ENCODE measurements around the gene SRSF11. TPM values are rescaled to one million over a fixed set of nuclear protein-coding genes. Genes with fewer than 3 reads are reported as not detected.

Gene SRSF11
- total RNA-seq, 1 donor, result 159 TPM

DNA sequence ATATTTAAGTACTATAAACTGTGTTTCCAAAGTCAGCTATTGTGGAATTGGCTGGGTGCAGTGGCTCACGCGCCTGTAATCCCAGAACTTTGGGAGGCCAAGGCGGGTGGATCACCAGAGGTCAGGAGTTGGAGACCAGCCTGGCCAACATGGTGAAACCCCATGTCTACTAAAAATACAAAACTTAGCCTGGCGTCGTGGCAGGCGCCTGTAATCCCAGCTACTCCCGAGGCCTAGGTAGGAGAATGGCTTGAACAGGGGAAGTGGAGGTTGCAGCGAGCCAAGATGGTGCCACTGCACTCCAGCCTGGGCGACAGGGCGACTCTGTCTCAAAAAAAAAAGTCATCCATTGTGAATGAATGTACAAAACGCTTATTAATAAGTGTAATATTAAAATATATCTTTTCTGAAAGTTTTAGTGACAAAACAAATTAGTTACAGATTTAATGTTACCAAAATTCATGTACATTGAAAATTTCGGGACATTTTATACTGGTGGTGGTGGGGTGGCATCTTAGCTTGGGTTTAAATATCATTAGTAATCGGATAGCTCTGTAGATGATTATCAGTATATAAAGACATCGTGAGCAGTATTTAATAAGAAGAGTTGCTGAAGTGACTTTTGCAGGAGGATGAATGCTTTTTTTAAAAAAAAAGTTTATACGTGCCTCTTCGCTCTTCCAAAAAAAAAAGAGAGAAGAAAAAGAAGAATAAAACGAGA is 503 bp upstream of the SRSF11 start:
- TF ChIP-seq, protein P1, sequence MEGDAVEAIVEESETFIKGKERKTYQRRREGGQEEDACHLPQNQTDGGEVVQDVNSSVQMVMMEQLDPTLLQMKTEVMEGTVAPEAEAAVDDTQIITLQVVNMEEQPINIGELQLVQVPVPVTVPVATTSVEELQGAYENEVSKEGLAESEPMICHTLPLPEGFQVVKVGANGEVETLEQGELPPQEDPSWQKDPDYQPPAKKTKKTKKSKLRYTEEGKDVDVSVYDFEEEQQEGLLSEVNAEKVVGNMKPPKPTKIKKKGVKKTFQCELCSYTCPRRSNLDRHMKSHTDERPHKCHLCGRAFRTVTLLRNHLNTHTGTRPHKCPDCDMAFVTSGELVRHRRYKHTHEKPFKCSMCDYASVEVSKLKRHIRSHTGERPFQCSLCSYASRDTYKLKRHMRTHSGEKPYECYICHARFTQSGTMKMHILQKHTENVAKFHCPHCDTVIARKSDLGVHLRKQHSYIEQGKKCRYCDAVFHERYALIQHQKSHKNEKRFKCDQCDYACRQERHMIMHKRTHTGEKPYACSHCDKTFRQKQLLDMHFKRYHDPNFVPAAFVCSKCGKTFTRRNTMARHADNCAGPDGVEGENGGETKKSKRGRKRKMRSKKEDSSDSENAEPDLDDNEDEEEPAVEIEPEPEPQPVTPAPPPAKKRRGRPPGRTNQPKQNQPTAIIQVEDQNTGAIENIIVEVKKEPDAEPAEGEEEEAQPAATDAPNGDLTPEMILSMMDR (IDR thresholded peaks at IDR 0.05; ENCODE audit: insufficient read depth, low read length), result no peak

DNA sequence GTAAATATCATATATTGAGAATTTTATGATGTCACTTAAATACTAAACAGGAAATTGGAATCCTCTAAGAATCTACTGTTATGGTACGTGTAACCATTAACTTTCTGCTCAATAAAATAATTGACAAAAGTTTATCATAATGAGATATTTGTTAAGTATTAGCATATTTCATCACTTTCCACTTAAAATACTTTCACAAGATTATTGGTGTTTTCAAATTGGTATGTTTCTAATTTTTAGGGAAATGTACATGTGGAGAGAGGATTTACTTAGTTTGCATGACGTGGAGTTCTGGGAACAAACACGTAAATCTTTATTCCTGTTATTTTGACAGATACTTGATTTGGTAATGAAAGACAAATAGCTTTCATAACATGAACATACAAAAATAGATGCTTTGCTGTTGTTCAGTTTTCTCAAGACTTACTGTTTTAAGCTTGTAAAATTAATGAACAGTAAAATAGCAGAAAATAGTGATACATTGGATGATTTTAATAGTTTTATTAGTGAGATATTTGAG is 1.6 kb downstream of the SRSF11 start:
- no peak for DNase-seq (ENCODE audit: low read depth)
- TF ChIP-seq, protein P1 (IDR thresholded peaks at IDR 0.05; ENCODE audit: insufficient read depth, low read length), result no peak
- peak overlapping the region; percentile 80 for H3K4me3 ChIP-seq (ENCODE audit: low read depth, low read length)

More for the DNA sequence above, 503 bp upstream of the SRSF11 start:
- no peak for DNase-seq (ENCODE audit: low read depth)
- peak overlapping the region; percentile 80 for H3K4me3 ChIP-seq (ENCODE audit: low read depth, low read length)

DNA sequence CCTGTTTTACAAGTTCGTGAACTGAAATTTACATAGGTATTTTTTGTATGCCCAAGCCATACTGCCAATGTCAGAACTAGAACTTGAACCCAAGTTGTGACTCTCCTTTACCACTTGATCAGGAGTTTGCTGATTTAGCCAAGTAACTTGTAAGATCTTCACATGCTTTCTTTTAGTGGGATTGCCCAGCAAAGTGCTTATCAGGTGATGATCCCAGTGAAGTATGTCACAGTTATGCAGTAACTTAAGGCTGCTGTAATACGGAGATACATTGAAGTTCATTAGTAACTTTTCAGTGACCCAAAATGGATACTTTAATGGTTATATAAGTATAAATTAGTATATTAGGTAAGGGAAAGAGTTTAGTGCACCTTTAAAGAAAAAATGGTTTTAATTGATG is 3.8 kb downstream of the SRSF11 start:
- TF ChIP-seq, protein P1 (IDR thresholded peaks at IDR 0.05; ENCODE audit: insufficient read depth, low read length), result no peak
- no peak overlapping the region for H3K4me3 ChIP-seq (ENCODE audit: low read depth, low read length)
- DNase-seq (ENCODE audit: low read depth), result no peak

DNA sequence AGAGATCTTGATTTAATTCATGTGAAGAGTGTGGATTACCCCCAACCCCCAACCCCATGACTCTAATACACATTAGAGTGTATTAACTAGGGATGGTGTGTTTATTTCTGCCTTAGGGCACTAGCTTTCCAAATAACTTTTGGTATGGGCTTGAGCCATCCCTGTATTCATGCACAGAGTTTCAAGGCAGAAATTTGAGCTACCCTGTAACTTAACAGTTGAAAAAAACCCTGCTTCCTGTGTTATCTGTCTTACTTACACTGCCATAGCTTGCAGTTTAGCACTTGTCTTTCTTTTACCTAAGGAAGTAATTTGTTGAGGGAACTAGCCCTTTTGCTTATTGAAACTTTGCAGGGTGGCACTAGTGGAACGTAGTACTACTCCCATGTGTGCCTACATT is 6.3 kb downstream of the SRSF11 start:
- no peak overlapping the region for H3K4me3 ChIP-seq (ENCODE audit: low read depth, low read length)
- DNase-seq (ENCODE audit: low read depth), result no peak
- TF ChIP-seq, protein P1 (IDR thresholded peaks at IDR 0.05; ENCODE audit: insufficient read depth, low read length), result no peak

DNA sequence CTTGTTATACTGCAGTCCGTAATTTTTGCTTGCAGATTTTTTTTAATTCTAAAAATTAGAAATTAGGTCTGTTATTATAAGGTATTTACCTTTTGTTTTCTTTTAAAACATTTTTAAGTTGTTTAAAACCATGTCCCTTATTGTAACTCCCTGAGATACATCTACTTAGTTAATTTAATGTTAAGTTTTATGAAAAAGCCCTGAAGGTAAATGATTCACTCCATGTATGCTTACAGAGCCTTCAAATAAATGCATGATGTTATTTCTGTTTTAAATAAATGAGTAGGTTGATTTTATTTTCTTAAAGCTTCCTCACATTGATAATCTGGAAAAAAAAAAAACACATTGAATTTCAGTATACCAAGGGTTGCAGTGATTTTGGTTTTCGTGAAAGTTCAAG is 7.5 kb downstream of the SRSF11 start:
- H3K4me3 ChIP-seq (ENCODE audit: low read depth, low read length), result no peak overlapping the region
- TF ChIP-seq, protein P1 (IDR thresholded peaks at IDR 0.05; ENCODE audit: insufficient read depth, low read length), result no peak
- DNase-seq (ENCODE audit: low read depth), result no peak

DNA sequence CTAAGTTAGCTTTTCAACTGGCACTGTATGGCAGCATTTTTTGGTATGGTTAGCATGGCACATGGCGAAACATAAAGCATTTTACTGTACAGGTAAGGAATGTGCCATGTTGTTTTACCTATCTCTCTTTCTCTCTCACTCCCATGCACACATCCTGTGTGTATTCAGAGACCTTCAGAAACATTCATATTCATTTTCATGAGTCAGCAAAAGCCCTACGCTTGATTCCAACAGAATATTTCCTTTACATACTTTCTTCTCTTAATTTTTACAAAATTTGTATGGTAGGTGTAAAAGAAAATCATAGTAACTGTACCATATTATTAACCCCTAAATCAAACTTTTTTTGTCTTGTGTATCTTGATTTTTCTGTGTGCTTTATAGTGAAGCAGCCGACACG is 10.3 kb downstream of the SRSF11 start:
- TF ChIP-seq, protein P1 (IDR thresholded peaks at IDR 0.05; ENCODE audit: insufficient read depth, low read length), result no peak
- no peak overlapping the region for H3K4me3 ChIP-seq (ENCODE audit: low read depth, low read length)
- DNase-seq (ENCODE audit: low read depth), result no peak
